ENCODE results near the gene SH3BP4. TPM values are rescaled to one million over a fixed set of nuclear protein-coding genes. Genes with fewer than 3 reads are reported as not detected.

The SH3BP4 gene
- polyA plus RNA-seq, 1 donor (not counting 4 experiments of a cell fraction or from before 2014, with no cell fraction given), result 50.4 TPM

GRCh38 chr2:235049719-235050118 is 97.9 kb downstream of the SH3BP4 start:
- Histone ChIP-seq H4K20me1 (ENCODE audit: control insufficient read depth, extremely low read depth, insufficient read depth, low read length) (peaks cover 6% of the 10 kb centered on the region), H3K9me3 (ENCODE audit: control insufficient read depth, low read depth, low read length) (no peaks in the 10 kb centered on the region), H3K4me3 (ENCODE audit: control insufficient read depth in 2 of 3, extremely low read depth in 1 of 3, insufficient read depth in 2 of 3, low read depth in 1 of 3, low read length in 3 of 3) (no peak overlapping the region), H3K9me1 (ENCODE audit: control insufficient read depth, extremely low read depth, insufficient read depth, low read length) (peaks cover 2% of the 10 kb centered on the region), H3K36me3 (ENCODE audit: control insufficient read depth in 2 of 2, extremely low read depth in 1 of 2, insufficient read depth in 2 of 2, low read length in 2 of 2) (peaks cover 36 to 37% of the 10 kb centered on the region in 2 experiments), H3K79me2 (ENCODE audit: control insufficient read depth, insufficient read depth, low read length) (peaks cover 46% of the 10 kb centered on the region), H3K27ac (ENCODE audit: control insufficient read depth, insufficient read depth, low read length) (no peak overlapping the region), H3K4me1 (ENCODE audit: control insufficient read depth, extremely low read depth, insufficient read depth, low read length) (peaks cover 9% of the 10 kb centered on the region), H2AFZ (ENCODE audit: control insufficient read depth, low read length) (no peak overlapping the region), H3K9ac (ENCODE audit: control insufficient read depth, extremely low read depth, insufficient read depth, low read length) (no peak overlapping the region), H3K27me3 (ENCODE audit: control insufficient read depth, extremely low read depth, insufficient read depth, low read length) (no peaks in the 10 kb centered on the region), H3K4me2 (ENCODE audit: control insufficient read depth, extremely low read depth, insufficient read depth, low read depth, low read length) (no peak overlapping the region)
- FAIRE-seq (no peak), DNase-seq (ENCODE audit: low read depth, low spot score) (no peak)
- TF ChIP-seq EZH2 (IDR thresholded peaks at IDR 0.05; ENCODE audit: low read length) (no peak), CTCF (optimal IDR thresholded peaks at IDR 0.05 in 1 of 3, IDR thresholded peaks at IDR 0.05 in 1 of 3, conservative IDR thresholded peaks at IDR 0.05 in 1 of 3; ENCODE audit: extremely low read depth in 1 of 3, insufficient read depth in 2 of 3, low read length in 3 of 3) (no peak)
- dilution Hi-C loops (cut with MboI; ENCODE audit: extremely low pct_ligation_motif_present, low sequenced_read_pairs), result no loop called here

GRCh38 chr2:235050980-235051351 is 99.1 kb downstream of the SH3BP4 start:
- Histone ChIP-seq H3K36me3 (ENCODE audit: control insufficient read depth in 2 of 2, extremely low read depth in 1 of 2, insufficient read depth in 2 of 2, low read length in 2 of 2) (peaks cover 27 to 34% of the 10 kb centered on the region in 2 experiments), H3K27ac (ENCODE audit: control insufficient read depth, insufficient read depth, low read length) (peak overlapping the region; percentile 53), H4K20me1 (ENCODE audit: control insufficient read depth, extremely low read depth, insufficient read depth, low read length) (peaks cover 6% of the 10 kb centered on the region), H3K9ac (ENCODE audit: control insufficient read depth, extremely low read depth, insufficient read depth, low read length) (peak overlapping the region; percentile 33), H3K4me1 (ENCODE audit: control insufficient read depth, extremely low read depth, insufficient read depth, low read length) (peaks cover 9% of the 10 kb centered on the region), H3K9me1 (ENCODE audit: control insufficient read depth, extremely low read depth, insufficient read depth, low read length) (peaks cover 2% of the 10 kb centered on the region), H3K4me2 (ENCODE audit: control insufficient read depth, extremely low read depth, insufficient read depth, low read depth, low read length) (peak overlapping the region; percentile 36), H3K27me3 (ENCODE audit: control insufficient read depth, extremely low read depth, insufficient read depth, low read length) (no peaks in the 10 kb centered on the region), H2AFZ (ENCODE audit: control insufficient read depth, low read length) (no peak overlapping the region), H3K4me3 (ENCODE audit: control insufficient read depth in 2 of 3, extremely low read depth in 1 of 3, insufficient read depth in 2 of 3, low read depth in 1 of 3, low read length in 3 of 3) (no peak overlapping the region), H3K79me2 (ENCODE audit: control insufficient read depth, insufficient read depth, low read length) (peaks cover 35% of the 10 kb centered on the region), H3K9me3 (ENCODE audit: control insufficient read depth, low read depth, low read length) (no peaks in the 10 kb centered on the region)
- dilution Hi-C loops (cut with MboI; ENCODE audit: extremely low pct_ligation_motif_present, low sequenced_read_pairs), result no loop called here
- FAIRE-seq (peak; percentile 89), DNase-seq (ENCODE audit: low read depth, low spot score) (peak; percentile 26)
- TF ChIP-seq EZH2 (IDR thresholded peaks at IDR 0.05; ENCODE audit: low read length) (no peak), CTCF (optimal IDR thresholded peaks at IDR 0.05 in 1 of 3, IDR thresholded peaks at IDR 0.05 in 1 of 3, conservative IDR thresholded peaks at IDR 0.05 in 1 of 3; ENCODE audit: extremely low read depth in 1 of 3, insufficient read depth in 2 of 3, low read length in 3 of 3) (peak; percentile 12 to 65 (median 32))
